Measurements from ENCODE around the gene PHYKPL.

DNA sequence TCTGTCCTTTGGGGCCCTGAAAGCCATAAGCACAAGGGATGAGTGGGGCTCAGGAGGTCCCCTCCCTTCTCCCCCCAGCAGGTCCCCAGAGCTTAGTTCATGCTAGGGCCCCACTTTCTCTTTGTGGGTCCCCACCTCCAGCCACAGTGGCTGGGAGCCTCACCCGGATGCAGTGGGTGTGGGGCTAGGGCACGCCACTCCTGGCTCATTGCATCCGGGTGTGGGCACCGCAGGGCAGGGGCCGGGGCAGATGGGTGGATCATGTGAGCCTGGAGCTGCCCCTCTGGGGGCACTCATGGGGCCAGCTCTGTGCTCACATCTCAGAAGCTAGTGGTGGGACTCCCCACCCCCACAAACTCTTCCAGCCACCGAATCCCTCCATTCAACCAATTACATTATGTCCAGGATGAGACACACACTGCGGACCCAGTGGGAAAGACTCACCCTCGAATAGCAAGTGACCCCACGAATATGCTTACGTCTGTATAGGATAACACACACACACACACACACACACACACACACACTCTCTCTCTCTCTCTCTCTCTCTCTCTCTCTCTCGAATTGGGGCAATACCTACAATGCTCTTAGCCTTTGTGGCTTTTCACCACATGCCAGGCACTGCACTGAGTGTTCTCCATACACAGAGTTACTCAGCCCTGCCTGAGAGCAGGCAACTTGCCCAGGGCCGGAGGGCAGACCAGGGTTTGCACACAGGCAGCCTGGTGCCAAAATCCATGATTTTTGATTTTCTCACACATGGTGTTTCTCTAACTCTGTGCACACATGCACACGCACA lies 16.8 kb upstream of the PHYKPL start:
- TF ChIP-seq POLR2A (IDR thresholded peaks at IDR 0.05) (no peak), POLR2AphosphoS5 (IDR thresholded peaks at IDR 0.05) (no peak)

Measured in prostate gland (tissue), 1 donor.